ENCODE results near the gene KPTN.
A peak's percentile ranks its signal among the peaks of the same experiment; 100 is the strongest.

Gene KPTN

GRCh38 chr19:47447470-47448359 is 36.3 kb downstream of the KPTN start:
- Histone ChIP-seq H3K9ac (ENCODE audit: low read length) (no peak overlapping the region), H3K4me3 (ENCODE audit: low read length) (no peak overlapping the region), H3K27me3 (ENCODE audit: control insufficient read depth, insufficient read depth, low read length) (peaks cover 68% of the 10 kb centered on the region), H3K9me3 (ENCODE audit: control insufficient read depth, low read length) (no peaks in the 10 kb centered on the region), H3K4me1 (ENCODE audit: control insufficient read depth, insufficient read depth, low read length) (peaks cover 10% of the 10 kb centered on the region), H3K36me3 (ENCODE audit: control insufficient read depth, insufficient read depth, low read length) (no peaks in the 10 kb centered on the region)

DNA sequence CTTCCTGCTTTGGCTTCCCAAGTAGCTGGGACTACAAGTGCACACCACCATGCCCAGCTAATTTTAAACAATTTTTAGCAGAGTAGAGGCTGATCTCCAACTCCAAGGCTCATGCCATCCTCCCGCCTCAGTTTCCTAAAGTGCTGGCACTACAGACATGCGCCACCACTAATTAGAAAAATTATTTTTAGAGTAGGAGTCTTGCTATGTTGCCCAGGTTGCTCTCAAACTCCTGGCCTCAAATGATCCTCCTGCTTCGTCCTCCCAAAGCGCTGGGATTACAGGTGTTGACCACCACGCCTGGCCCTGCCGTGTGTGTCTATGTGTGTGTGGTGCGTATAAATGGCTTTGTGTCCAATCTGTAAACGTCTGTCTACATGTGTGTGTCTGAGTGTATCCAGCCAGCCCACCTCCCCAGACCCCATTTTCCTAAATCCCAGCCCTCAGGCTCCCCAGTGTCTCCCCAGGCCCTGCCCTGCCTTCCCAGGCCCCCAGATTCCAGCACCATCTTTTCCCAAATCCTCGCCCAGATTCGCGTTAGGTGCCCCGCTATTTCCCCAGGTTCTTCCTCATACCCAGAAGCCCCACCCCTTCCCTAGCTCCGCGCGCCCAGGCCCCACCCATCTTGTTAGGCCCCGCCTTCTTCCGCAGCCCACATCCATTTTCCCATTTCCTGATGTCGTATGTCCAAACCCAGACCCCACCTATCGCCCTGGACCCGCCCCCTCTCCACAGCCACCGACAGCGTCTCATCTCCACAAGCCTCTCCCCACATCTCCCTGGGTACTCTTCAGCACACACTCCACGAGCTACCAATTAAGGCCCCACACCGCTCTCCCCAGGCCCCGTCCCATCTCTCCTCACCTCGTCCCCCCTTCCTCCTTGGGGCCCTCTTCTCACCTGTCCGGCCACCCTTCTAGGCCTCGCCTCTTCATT is 37.2 kb downstream of the KPTN start:
- Histone ChIP-seq H3K27me3 (ENCODE audit: control insufficient read depth, insufficient read depth, low read length) (peaks cover 68% of the 10 kb centered on the region), H3K4me3 (ENCODE audit: low read length) (no peak overlapping the region), H3K9me3 (ENCODE audit: control insufficient read depth, low read length) (no peaks in the 10 kb centered on the region), H3K4me1 (ENCODE audit: control insufficient read depth, insufficient read depth, low read length) (peaks cover 10% of the 10 kb centered on the region), H3K36me3 (ENCODE audit: control insufficient read depth, insufficient read depth, low read length) (no peaks in the 10 kb centered on the region), H3K9ac (ENCODE audit: low read length) (no peak overlapping the region)

DNA sequence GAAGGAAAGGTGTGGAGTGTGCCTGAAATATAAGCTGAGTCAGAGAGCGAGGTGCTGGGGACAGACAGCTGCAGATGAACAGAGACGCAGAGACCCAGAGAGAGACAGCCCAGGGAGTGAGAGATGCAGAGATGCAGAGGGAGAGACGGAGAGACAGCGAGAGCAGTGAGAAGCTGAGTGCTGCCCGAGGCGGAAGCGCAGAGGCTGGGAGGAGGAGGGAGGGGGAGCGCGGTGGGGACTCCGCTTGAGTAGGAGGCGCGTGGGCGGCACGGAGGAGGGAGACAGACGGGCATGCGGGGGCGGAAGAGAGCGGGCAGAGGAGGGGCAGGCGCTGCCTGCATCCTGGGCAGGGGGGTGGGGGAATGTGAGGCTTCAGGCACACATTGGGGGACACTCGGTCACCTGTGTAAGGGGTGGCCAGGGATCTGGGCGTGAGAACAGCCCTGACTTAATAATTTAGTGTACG is 38.0 kb downstream of the KPTN start:
- no peak overlapping the region for H3K4me3 ChIP-seq (ENCODE audit: low read length)
- peaks cover 10% of the 10 kb centered on the region for H3K4me1 ChIP-seq (ENCODE audit: control insufficient read depth, insufficient read depth, low read length)
- peak overlapping the region; percentile 41 for H3K9ac ChIP-seq (ENCODE audit: low read length)
- H3K27me3 ChIP-seq (ENCODE audit: control insufficient read depth, insufficient read depth, low read length): peaks cover 68% of the 10 kb centered on the region
- H3K36me3 ChIP-seq (ENCODE audit: control insufficient read depth, insufficient read depth, low read length): no peaks in the 10 kb centered on the region
- no peaks in the 10 kb centered on the region for H3K9me3 ChIP-seq (ENCODE audit: control insufficient read depth, low read length)

DNA sequence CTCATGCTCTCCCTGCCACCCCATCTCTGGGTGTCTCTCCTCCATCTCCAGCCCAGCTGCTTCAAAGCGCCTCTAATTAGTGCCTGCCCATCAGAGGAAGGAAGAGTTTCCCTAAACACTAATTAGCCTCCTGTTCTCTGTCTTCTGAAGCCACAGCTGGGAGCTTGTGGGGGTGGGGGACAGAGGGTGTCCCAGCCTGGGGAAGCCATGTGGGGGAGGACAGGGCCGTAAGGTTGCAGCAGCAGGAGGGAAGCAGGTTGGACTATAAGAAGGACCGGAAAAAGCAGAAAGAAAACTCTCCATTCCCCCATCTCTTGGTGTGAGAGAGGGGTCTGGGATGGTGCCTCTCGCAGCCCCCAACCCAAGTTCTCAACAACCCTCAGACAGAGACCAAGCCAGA is 38.5 kb downstream of the KPTN start:
- Histone ChIP-seq H3K9ac (ENCODE audit: low read length) (peak overlapping the region; percentile 41), H3K4me1 (ENCODE audit: control insufficient read depth, insufficient read depth, low read length) (peaks cover 10% of the 10 kb centered on the region), H3K36me3 (ENCODE audit: control insufficient read depth, insufficient read depth, low read length) (no peaks in the 10 kb centered on the region), H3K9me3 (ENCODE audit: control insufficient read depth, low read length) (no peaks in the 10 kb centered on the region), H3K27me3 (ENCODE audit: control insufficient read depth, insufficient read depth, low read length) (peaks cover 68% of the 10 kb centered on the region), H3K4me3 (ENCODE audit: low read length) (no peak overlapping the region)

DNA sequence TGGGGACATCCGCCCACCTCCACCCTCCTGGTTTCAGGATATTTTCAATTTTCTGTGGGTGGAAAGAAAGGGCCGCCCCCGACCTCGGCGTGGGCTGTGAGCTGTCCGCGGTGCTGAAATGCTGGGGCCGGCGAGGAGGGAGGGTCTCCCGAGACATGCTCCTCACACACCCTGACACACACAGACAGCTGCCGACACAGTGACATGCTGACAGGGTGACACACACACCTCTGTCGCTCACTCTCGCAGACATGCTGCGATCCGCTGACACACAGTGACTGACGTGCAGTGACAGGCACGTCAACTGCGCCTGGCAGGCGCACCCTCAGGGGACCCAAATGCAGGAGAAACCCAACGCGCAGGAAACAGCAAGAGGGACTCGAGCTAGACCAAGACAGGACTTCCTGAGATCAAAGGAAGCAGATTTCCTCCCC is 39.6 kb downstream of the KPTN start:
- Histone ChIP-seq H3K4me3 (ENCODE audit: low read length) (no peak overlapping the region), H3K9me3 (ENCODE audit: control insufficient read depth, low read length) (no peaks in the 10 kb centered on the region), H3K27me3 (ENCODE audit: control insufficient read depth, insufficient read depth, low read length) (peaks cover 61% of the 10 kb centered on the region), H3K9ac (ENCODE audit: low read length) (no peak overlapping the region), H3K4me1 (ENCODE audit: control insufficient read depth, insufficient read depth, low read length) (peaks cover 10% of the 10 kb centered on the region), H3K36me3 (ENCODE audit: control insufficient read depth, insufficient read depth, low read length) (no peaks in the 10 kb centered on the region)

DNA sequence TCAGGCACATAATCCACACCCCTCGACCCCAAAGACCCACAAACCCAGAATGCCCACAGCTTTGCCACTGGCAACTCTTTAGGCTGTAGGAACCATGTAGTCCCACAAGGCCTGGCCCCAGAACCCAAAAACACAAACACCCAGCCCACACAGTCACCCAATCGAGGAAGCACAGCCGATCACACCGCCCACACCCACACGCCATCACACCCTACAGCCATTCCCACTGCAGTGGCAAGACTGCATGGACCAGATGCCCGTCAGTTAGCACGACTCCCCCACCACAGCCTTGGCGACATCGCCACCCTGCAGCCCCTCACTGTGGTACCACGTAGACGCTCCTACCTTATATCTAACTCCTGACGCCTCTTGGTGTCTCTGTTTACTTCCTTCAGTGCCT is 40.7 kb downstream of the KPTN start:
- Histone ChIP-seq H3K36me3 (ENCODE audit: control insufficient read depth, insufficient read depth, low read length) (no peaks in the 10 kb centered on the region), H3K27me3 (ENCODE audit: control insufficient read depth, insufficient read depth, low read length) (peaks cover 53% of the 10 kb centered on the region), H3K9me3 (ENCODE audit: control insufficient read depth, low read length) (no peaks in the 10 kb centered on the region), H3K4me3 (ENCODE audit: low read length) (no peak overlapping the region), H3K4me1 (ENCODE audit: control insufficient read depth, insufficient read depth, low read length) (peaks cover 10% of the 10 kb centered on the region), H3K9ac (ENCODE audit: low read length) (no peak overlapping the region)

- Histone ChIP-seq H3K4me3 (ENCODE audit: low read length) (no peak overlapping the region), H3K27me3 (ENCODE audit: control insufficient read depth, insufficient read depth, low read length) (peaks cover 21% of the 10 kb centered on the region), H3K9me3 (ENCODE audit: control insufficient read depth, low read length) (no peaks in the 10 kb centered on the region), H3K36me3 (ENCODE audit: control insufficient read depth, insufficient read depth, low read length) (no peaks in the 10 kb centered on the region), H3K9ac (ENCODE audit: low read length) (no peak overlapping the region), H3K4me1 (ENCODE audit: control insufficient read depth, insufficient read depth, low read length) (no peaks in the 10 kb centered on the region)
Observed at GRCh38 chr19:47438793-47439220, 45.2 kb downstream of the KPTN start.

- H3K27me3 ChIP-seq (ENCODE audit: control insufficient read depth, insufficient read depth, low read length): peaks cover 18% of the 10 kb centered on the region
- no peak overlapping the region for H3K4me3 ChIP-seq (ENCODE audit: low read length)
- no peak overlapping the region for H3K9ac ChIP-seq (ENCODE audit: low read length)
- no peaks in the 10 kb centered on the region for H3K4me1 ChIP-seq (ENCODE audit: control insufficient read depth, insufficient read depth, low read length)
- no peaks in the 10 kb centered on the region for H3K9me3 ChIP-seq (ENCODE audit: control insufficient read depth, low read length)
- no peaks in the 10 kb centered on the region for H3K36me3 ChIP-seq (ENCODE audit: control insufficient read depth, insufficient read depth, low read length)
Observed at GRCh38 chr19:47437500-47437899, 46.5 kb downstream of the KPTN start.

GRCh38 chr19:47436712-47437401 is 47.2 kb downstream of the KPTN start:
- Histone ChIP-seq H3K9me3 (ENCODE audit: control insufficient read depth, low read length) (no peaks in the 10 kb centered on the region), H3K9ac (ENCODE audit: low read length) (no peak overlapping the region), H3K4me1 (ENCODE audit: control insufficient read depth, insufficient read depth, low read length) (no peaks in the 10 kb centered on the region), H3K4me3 (ENCODE audit: low read length) (no peak overlapping the region), H3K36me3 (ENCODE audit: control insufficient read depth, insufficient read depth, low read length) (no peaks in the 10 kb centered on the region), H3K27me3 (ENCODE audit: control insufficient read depth, insufficient read depth, low read length) (peaks cover 24% of the 10 kb centered on the region)

DNA sequence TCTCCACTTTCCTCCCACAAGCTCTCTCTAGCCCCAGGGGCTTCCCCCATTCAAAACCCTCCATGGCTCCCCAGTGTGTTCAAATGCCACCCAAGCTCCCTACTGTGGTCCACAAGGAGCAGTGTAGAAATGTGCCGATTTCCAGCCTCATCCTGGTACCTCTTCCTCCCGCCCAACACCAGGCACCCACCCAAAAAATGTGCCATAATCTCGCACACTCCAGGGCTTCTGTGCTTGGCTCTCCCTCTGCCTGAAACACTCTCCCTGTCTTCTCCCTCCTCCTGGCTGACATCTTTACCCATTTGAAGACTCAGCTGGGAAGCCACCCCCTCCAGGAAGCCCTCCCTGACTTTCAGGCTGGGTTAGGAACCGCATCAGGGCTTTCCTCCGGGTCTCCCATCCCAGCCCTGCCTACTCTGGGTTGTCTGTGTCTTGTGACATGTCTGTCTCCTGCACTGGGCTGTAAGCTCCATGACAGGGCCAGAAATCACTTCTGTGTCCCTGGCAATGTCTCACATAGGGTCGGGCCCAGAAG is 48.1 kb downstream of the KPTN start:
- Histone ChIP-seq H3K9ac (ENCODE audit: low read length) (no peak overlapping the region), H3K27me3 (ENCODE audit: control insufficient read depth, insufficient read depth, low read length) (peaks cover 31% of the 10 kb centered on the region), H3K4me3 (ENCODE audit: low read length) (no peak overlapping the region), H3K4me1 (ENCODE audit: control insufficient read depth, insufficient read depth, low read length) (no peaks in the 10 kb centered on the region), H3K36me3 (ENCODE audit: control insufficient read depth, insufficient read depth, low read length) (no peaks in the 10 kb centered on the region), H3K9me3 (ENCODE audit: control insufficient read depth, low read length) (no peaks in the 10 kb centered on the region)

GRCh38 chr19:47435196-47435595 is 48.8 kb downstream of the KPTN start:
- Histone ChIP-seq H3K27me3 (ENCODE audit: control insufficient read depth, insufficient read depth, low read length) (peaks cover 39% of the 10 kb centered on the region), H3K4me1 (ENCODE audit: control insufficient read depth, insufficient read depth, low read length) (peaks cover 4% of the 10 kb centered on the region), H3K36me3 (ENCODE audit: control insufficient read depth, insufficient read depth, low read length) (no peaks in the 10 kb centered on the region), H3K9me3 (ENCODE audit: control insufficient read depth, low read length) (no peaks in the 10 kb centered on the region), H3K4me3 (ENCODE audit: low read length) (no peak overlapping the region), H3K9ac (ENCODE audit: low read length) (no peak overlapping the region)
